ENCODE data around the gene AKR1C3. TPM values are rescaled to one million over a fixed set of nuclear protein-coding genes. Genes with fewer than 3 reads are reported as not detected.
"Not testable (repeated sequence)": the region's sequence is repeated elsewhere in the genome, so short reads cannot be mapped to it uniquely, and the experiment has no call there.

The AKR1C3 gene
- total RNA-seq, 2 experiments from 2014 or later, result 6.0 to 7.6 TPM

GRCh38 chr10:5123886-5124285 lies 29.7 kb downstream of the AKR1C3 start:
- Mint-ChIP-seq H3K9me3 (peaks cover 8% of the 10 kb centered on the region), H3K27me3 (no peaks in the 10 kb centered on the region), H3K27ac (no peak overlapping the region), H3K4me1 (no peaks in the 10 kb centered on the region), H3K4me3 (no peak overlapping the region), H3K36me3 (ENCODE audit: low read depth) (no peaks in the 10 kb centered on the region)
- CTCF ChIA-PET, result interaction anchor here (0.7 kb wide), 1 partner anchor 336 kb away, joined by 3 read pairs; no protein-coding TSS in a partner anchor
- DNase-seq, result no peak
- POLR2A ChIA-PET, result no interaction called here

GRCh38 chr10:5125315-5126044 lies 31.3 kb downstream of the AKR1C3 start:
- Mint-ChIP-seq H3K4me1 (no peaks in the 10 kb centered on the region), H3K36me3 (ENCODE audit: low read depth) (no peaks in the 10 kb centered on the region), H3K27ac (no peak overlapping the region), H3K9me3 (peaks cover 6% of the 10 kb centered on the region), H3K27me3 (peaks cover 3% of the 10 kb centered on the region), H3K4me3 (no peak overlapping the region)
- DNase-seq, result no peak
- POLR2A ChIA-PET, result no interaction called here
- CTCF ChIA-PET, result no interaction called here

DNA sequence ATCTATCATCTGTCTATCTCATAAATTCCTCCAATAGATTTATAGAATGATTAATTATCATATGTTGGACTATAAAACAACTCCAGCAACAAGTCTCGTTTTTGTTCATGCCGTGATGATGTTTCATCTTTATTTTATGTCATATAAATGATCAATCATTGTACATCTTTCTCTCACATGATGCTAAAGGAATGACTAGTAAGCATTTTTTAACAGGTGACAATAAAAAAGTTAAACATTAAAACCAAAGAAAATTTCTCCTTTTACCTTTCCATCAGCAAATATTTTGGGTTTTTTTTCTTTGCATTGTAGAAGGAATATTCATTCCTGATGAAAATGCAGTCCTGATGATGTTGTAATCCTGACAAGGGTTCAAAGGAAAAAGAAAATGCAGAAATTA lies 41.4 kb downstream of the AKR1C3 start:
- ChIA-PET POLR2A (no interaction called here), CTCF (no interaction called here)
- no peak overlapping the region for H3K27ac Mint-ChIP-seq
- no peak for DNase-seq
- peaks cover 25% of the 10 kb centered on the region for H3K9me3 Mint-ChIP-seq
- no peak overlapping the region for H3K4me3 Mint-ChIP-seq
- H3K4me1 Mint-ChIP-seq, result no peaks in the 10 kb centered on the region
- no peaks in the 10 kb centered on the region for H3K27me3 Mint-ChIP-seq
- no peaks in the 10 kb centered on the region for H3K36me3 Mint-ChIP-seq (ENCODE audit: low read depth)

DNA sequence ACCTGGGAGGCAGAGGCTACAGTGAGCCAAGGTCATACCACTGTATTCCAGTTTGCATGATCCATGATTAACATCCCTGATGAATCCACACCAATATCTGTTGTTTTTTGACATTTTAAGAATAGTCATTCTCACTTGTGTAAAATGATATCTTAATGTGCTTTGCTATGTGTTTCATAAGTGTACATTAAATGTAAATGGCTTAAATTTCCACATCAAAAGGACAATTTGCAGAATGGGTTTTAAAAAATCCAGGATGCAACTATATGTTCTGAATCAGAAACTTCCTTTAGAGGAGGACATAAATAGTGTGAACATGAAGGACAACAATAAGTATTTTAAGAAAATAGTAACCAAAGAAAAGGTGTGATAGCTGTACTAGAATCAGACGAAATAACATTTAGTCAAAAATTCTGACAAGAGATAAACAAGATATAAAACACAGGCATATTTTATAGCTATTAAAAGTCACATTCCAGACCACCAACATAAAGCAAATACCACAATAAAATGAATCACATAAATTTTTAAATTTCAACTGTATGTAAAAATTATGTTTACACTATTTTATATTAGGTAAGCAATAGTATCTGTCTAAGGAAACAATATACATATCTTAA lies 42.4 kb downstream of the AKR1C3 start:
- Mint-ChIP-seq H3K4me3 (no peak overlapping the region), H3K9me3 (peaks cover 25% of the 10 kb centered on the region), H3K27me3 (no peaks in the 10 kb centered on the region), H3K36me3 (ENCODE audit: low read depth) (no peaks in the 10 kb centered on the region), H3K27ac (no peak overlapping the region), H3K4me1 (no peaks in the 10 kb centered on the region)
- POLR2A ChIA-PET, result no interaction called here
- CTCF ChIA-PET, result no interaction called here
- no peak for DNase-seq

- H3K4me3 Mint-ChIP-seq; H3K36me3 Mint-ChIP-seq (ENCODE audit: low read depth); CTCF ChIA-PET; H3K27ac Mint-ChIP-seq; POLR2A ChIA-PET; H3K4me1 Mint-ChIP-seq; DNase-seq; H3K27me3 Mint-ChIP-seq: not testable (repeated sequence)
- H3K9me3 Mint-ChIP-seq, result peaks cover 25% of the 10 kb centered on the region
These were observed 43.5 kb downstream of the AKR1C3 start for GRCh38 chr10:5137699-5138098.

GRCh38 chr10:5142199-5142598 lies 48.0 kb downstream of the AKR1C3 start:
- ChIA-PET POLR2A (no interaction called here), CTCF (no interaction called here)
- Mint-ChIP-seq H3K27ac (no peak overlapping the region), H3K4me3 (no peak overlapping the region), H3K9me3 (peaks cover 17% of the 10 kb centered on the region), H3K36me3 (ENCODE audit: low read depth) (no peaks in the 10 kb centered on the region), H3K27me3 (no peaks in the 10 kb centered on the region), H3K4me1 (no peaks in the 10 kb centered on the region)
- no peak for DNase-seq

DNA sequence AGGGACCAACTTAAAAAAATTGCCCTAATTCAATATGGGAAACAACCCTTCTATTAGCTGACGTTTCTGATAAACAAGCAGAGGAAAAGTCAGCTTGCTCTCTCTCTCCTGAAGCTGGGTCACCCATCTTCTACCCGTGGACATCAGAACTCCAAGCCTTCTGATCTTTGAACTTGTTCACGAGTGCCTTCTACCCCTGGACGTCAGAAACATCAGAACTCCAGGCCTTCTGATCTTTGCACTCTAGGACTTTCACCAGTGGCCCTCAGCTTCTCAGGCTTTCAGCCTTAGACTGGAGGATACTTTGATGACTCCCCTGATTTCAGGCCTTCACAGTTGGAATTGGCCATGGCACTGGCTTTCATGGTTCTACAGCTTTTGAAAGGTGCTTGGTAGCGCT lies 48.9 kb downstream of the AKR1C3 start:
- no peak overlapping the region for H3K27ac Mint-ChIP-seq
- DNase-seq, result no peak
- peaks cover 9% of the 10 kb centered on the region for H3K9me3 Mint-ChIP-seq
- POLR2A ChIA-PET, result no interaction called here
- no peak overlapping the region for H3K4me3 Mint-ChIP-seq
- no peaks in the 10 kb centered on the region for H3K4me1 Mint-ChIP-seq
- no peaks in the 10 kb centered on the region for H3K27me3 Mint-ChIP-seq
- no peaks in the 10 kb centered on the region for H3K36me3 Mint-ChIP-seq (ENCODE audit: low read depth)
- CTCF ChIA-PET, result no interaction called here

GRCh38 chr10:5146920-5147254 lies 52.7 kb downstream of the AKR1C3 start:
- Mint-ChIP-seq H3K4me3 (no peak overlapping the region), H3K4me1 (no peaks in the 10 kb centered on the region), H3K27me3 (no peaks in the 10 kb centered on the region), H3K9me3 (peaks cover 10% of the 10 kb centered on the region), H3K27ac (no peak overlapping the region), H3K36me3 (ENCODE audit: low read depth) (no peaks in the 10 kb centered on the region)
- no peak for DNase-seq
- ChIA-PET CTCF (no interaction called here), POLR2A (no interaction called here)

- no peaks in the 10 kb centered on the region for H3K36me3 Mint-ChIP-seq (ENCODE audit: low read depth)
These were observed 53.2 kb downstream of the AKR1C3 start for GRCh38 chr10:5147255-5147980.

GRCh38 chr10:5147981-5148677 lies 53.9 kb downstream of the AKR1C3 start:
- H3K27me3 Mint-ChIP-seq, result no peaks in the 10 kb centered on the region
- CTCF ChIA-PET, result no interaction called here
- no peak overlapping the region for H3K27ac Mint-ChIP-seq
- no peak overlapping the region for H3K4me3 Mint-ChIP-seq
- no peaks in the 10 kb centered on the region for H3K4me1 Mint-ChIP-seq
- no peak for DNase-seq
- POLR2A ChIA-PET, result no interaction called here
- no peaks in the 10 kb centered on the region for H3K36me3 Mint-ChIP-seq (ENCODE audit: low read depth)
- H3K9me3 Mint-ChIP-seq, result peaks cover 10% of the 10 kb centered on the region

More at GRCh38 chr10:5147255-5147980, 53.2 kb downstream of the AKR1C3 start:
- peaks cover 10% of the 10 kb centered on the region for H3K9me3 Mint-ChIP-seq
- H3K4me1 Mint-ChIP-seq, result no peaks in the 10 kb centered on the region
- CTCF ChIA-PET, result no interaction called here
- DNase-seq, result no peak
- no peak overlapping the region for H3K4me3 Mint-ChIP-seq
- POLR2A ChIA-PET, result no interaction called here
- no peaks in the 10 kb centered on the region for H3K27me3 Mint-ChIP-seq
- no peak overlapping the region for H3K27ac Mint-ChIP-seq

DNA sequence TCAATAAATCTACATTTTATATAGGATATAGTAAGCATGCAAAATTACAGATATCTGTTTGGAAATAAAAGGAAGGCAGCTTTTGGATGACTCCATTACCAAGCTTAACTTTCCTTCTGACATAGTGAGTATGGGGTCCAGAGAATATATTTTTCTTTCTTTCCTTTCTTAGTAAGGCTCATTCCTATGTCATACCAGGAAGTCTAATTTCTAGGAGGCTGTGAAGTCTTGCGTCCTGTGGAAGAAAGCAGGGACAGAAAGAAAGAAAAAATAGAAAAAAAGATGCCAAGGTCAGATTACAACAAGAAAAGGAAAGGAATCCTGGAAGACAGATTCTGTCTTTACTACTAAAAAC lies 54.4 kb downstream of the AKR1C3 start:
- Mint-ChIP-seq H3K36me3 (ENCODE audit: low read depth) (no peaks in the 10 kb centered on the region), H3K27ac (no peak overlapping the region), H3K4me1 (no peaks in the 10 kb centered on the region), H3K27me3 (no peaks in the 10 kb centered on the region), H3K9me3 (peaks cover 10% of the 10 kb centered on the region), H3K4me3 (no peak overlapping the region)
- POLR2A ChIA-PET, result no interaction called here
- DNase-seq, result no peak
- CTCF ChIA-PET, result no interaction called here

- no peak overlapping the region for H3K27ac Mint-ChIP-seq
- H3K4me3 Mint-ChIP-seq, result no peak overlapping the region
- no peak for DNase-seq
- CTCF ChIA-PET, result no interaction called here
- peaks cover 10% of the 10 kb centered on the region for H3K9me3 Mint-ChIP-seq
- no peaks in the 10 kb centered on the region for H3K27me3 Mint-ChIP-seq
- POLR2A ChIA-PET, result no interaction called here
- no peaks in the 10 kb centered on the region for H3K36me3 Mint-ChIP-seq (ENCODE audit: low read depth)
- H3K4me1 Mint-ChIP-seq, result no peaks in the 10 kb centered on the region
These were observed 56.9 kb downstream of the AKR1C3 start for GRCh38 chr10:5151076-5151475.

DNA sequence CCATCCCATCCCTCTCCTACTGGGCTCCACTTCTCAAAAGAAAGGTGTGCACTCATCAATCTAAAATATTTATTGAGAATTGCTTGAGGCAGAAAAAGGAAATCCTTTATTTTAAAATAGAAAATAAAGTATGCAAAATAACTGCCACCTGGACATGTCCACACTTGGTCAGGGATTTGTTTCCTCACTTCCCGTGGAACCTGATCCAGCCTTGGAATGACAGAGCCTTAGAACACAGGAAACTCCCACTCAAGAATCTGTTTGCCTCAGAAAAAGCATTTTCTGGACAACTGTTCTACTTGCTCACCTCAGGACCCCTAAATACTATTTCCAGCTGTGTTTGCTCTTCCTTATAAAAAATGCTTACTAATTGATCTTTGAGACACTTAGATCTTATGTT lies 61.7 kb downstream of the AKR1C3 start:
- Mint-ChIP-seq H3K27me3 (no peaks in the 10 kb centered on the region), H3K4me1 (no peaks in the 10 kb centered on the region), H3K9me3 (peaks cover 4% of the 10 kb centered on the region), H3K4me3 (no peak overlapping the region), H3K27ac (no peak overlapping the region), H3K36me3 (ENCODE audit: low read depth) (no peaks in the 10 kb centered on the region)
- ChIA-PET POLR2A (no interaction called here), CTCF (no interaction called here)
- no peak for DNase-seq

Data from activated CD4-positive, alpha-beta memory T cell treated with anti-CD3 and anti-CD28 coated beads, Interleukin-2, amount 10 ng/mL, durations not matched to agents 7 days and 5 days (primary cell).